Activated CD4-positive, alpha-beta T cell treated with anti-CD3 and anti-CD28 coated beads, Interleukin-2, amount 50 U/mL, for 16 hours (primary cell): ENCODE measurements around the gene C1QC.
"Not testable (repeated sequence)": the region's sequence is repeated elsewhere in the genome, so short reads cannot be mapped to it uniquely, and the experiment has no call there.

Source experiments
- DNase-seq: peaks from one replicate; pipeline ENCODE4 v3.0.0-alpha.2; 2020

C1QC gene

DNA sequence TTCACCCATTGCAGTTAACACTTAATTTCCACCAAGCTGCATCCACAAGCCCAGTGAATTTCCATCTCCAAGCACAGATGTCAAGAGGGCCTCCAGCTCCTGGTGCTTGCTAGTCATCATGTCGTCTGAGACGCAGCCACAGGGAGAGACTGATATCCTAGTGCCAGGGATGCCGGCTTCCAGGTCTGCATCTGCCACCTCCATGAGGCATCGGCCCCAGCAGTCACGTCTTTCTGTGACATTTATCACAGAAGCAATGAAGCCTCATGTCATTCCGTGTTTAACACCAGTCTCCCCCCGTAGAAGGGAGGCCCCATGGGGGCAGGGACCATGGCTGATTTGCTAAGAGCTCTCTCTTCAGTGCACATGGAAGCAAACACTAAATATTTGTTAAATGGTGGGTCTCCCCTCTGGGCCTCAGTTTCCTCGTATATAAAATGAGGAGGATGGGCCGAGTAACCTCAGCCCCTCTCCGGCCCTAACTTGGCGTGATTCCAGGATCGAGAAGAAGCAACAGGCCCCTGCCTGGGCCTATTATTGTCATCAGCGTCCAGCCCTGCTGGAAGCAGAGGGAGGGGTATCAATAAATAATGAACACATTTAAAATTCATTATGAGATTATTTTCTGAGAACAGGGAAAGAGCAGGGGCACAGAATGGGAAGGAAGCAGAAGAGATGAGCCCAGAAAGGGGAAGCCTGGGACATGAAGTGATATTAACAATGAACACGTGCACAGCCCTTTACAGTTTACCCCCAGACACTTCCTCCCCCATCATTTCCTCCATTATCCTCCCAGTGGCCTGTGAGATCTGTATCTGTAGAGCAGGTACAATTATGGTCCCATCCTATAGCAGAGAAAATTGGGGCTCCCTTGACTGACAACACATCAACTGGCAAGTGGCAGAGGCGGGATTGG is 8.8 kb downstream of the C1QC start:
- no peak for DNase-seq

DNA sequence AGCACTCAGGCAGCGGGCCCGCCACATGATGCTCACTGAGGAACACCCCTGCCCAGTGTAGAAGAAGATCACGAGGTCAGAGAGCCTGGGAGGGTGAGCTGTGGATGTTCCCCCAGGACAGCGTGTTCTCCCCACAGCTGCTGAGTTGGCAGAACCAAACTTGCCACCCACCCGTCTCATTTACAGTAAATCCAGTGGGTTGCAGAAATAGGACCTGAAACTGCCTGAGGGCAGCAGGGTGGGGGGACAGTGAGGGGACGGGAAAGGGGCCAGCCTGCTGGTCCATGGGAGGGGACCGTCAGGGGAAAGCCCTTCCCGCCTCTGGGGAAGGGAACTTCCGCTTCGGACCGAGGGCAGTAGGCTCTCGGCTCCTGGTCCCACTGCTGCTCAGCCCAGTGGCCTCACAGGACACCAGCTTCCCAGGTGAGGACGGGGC is 9.5 kb downstream of the C1QC start, which contains the start of gene C1QB:
Gene C1QB, plus strand, starts transcription at position 356 of the 436 bp plus-strand sequence. CDS start 6,227 bp downstream, outside the sequence.
- no peak for DNase-seq

DNA sequence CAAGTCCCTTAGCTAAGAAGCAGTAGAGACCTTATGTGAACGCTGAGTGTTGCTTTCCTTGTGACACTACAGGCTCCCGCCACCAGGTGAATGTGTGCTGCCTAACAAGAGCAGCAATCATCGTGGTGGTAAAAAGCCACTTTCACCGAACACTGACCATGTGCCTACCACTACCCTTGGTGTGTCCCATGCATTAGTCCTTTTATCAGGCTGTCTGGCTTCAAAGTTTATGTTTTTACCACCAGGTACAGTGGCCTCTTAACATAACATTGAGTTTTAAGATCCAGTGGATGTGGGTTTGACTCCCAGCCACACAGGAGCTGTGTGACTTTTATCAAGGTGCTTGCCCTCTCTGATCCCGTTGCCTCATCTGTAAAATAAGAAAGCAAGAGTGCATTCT is 11.3 kb downstream of the C1QC start:
- DNase-seq: no peak

- no peak for DNase-seq
These were observed 15.1 kb downstream of the C1QC start for GRCh38 chr1:22658385-22659163.

- no peak for DNase-seq
These were observed 17.3 kb downstream of the C1QC start for GRCh38 chr1:22660716-22661241.

DNA sequence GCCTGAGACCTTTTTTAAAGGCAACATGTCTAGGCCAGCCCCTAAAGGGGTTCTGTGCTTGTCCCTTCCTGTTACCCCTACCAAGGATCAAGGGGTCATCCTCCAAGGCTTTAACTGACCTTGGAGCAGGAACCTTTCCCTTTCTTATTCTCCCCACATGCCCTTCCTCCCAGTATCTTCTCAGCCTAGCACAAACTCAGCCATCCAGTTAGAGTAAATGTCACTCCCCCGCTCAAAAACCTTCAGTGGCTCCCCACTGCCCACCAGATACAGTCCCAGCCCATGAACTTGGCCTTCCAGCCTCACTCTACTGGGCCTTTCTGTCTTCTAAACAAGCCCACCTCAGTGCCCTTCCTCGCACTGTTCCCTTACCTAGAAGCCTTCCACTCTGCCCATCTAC is 18.4 kb downstream of the C1QC start:
- DNase-seq: no peak

GRCh38 chr1:22662318-22662717 is 18.9 kb downstream of the C1QC start:
- DNase-seq: peak; percentile 25

DNA sequence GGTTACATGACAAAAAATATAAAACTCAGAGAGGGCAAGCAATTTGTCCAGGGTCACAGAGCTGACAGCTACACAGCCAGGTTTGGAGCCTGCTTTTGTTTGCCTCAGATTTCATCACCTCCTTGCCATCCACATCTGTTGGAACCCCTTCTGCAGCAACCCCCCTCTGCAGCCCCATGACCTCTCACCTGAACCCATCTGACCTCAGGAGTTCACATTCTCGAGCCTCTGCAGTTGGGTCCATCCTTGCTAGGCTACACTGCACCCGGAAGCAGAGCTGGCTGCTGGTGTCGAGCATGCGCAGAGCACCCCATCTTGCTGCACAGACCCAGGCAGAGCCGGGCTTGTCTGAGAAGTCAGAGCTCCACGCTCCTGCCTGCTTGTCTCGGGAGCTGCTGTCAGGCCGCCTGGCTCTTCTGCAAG is 19.6 kb downstream of the C1QC start:
- no peak for DNase-seq

- no peak for DNase-seq
These were observed 22.3 kb downstream of the C1QC start for GRCh38 chr1:22665752-22666151.

- no peak for DNase-seq
These were observed 23.0 kb downstream of the C1QC start for GRCh38 chr1:22666412-22666811.

DNA sequence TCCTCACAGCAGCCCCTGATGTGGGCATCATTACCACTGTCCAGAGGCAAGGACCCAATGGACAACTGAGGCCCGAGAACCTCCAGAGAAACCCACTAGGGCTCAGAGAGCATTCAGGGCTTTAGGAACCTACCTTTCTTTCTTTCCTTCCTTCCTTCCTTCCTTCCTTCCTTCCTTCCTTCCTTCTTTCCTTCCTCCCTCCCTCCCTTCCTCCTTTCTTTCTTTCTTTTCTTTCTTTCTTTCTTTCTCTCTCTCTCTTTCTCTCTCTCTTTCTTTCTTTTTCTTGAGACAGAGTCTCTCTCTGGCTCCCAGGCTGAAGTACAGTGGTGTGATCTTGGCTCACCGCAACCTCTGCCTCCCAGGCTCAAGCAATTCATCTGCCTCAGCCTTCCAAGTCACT is 25.4 kb downstream of the C1QC start:
- DNase-seq: not testable (repeated sequence)

GRCh38 chr1:22670352-22670975 is 27.0 kb downstream of the C1QC start:
- no peak for DNase-seq

DNA sequence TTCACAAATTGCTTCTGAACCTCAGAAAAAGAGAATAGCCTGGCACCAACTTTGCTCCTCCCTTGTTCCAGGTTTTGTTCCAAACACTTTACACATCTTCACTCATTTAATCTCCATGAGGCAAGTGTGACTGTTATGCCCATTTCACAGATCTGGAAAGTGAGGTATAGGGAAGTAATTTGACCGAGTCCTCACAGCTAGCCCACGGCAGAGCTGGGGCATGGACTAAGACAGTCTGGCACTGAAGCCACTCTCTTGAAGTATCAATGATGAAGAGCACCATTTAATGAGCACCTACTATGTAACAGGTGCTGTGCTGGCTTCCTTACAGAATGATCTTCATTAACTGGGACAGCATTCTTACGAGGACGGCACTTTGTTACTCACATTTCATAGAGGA is 28.6 kb downstream of the C1QC start:
- no peak for DNase-seq

DNA sequence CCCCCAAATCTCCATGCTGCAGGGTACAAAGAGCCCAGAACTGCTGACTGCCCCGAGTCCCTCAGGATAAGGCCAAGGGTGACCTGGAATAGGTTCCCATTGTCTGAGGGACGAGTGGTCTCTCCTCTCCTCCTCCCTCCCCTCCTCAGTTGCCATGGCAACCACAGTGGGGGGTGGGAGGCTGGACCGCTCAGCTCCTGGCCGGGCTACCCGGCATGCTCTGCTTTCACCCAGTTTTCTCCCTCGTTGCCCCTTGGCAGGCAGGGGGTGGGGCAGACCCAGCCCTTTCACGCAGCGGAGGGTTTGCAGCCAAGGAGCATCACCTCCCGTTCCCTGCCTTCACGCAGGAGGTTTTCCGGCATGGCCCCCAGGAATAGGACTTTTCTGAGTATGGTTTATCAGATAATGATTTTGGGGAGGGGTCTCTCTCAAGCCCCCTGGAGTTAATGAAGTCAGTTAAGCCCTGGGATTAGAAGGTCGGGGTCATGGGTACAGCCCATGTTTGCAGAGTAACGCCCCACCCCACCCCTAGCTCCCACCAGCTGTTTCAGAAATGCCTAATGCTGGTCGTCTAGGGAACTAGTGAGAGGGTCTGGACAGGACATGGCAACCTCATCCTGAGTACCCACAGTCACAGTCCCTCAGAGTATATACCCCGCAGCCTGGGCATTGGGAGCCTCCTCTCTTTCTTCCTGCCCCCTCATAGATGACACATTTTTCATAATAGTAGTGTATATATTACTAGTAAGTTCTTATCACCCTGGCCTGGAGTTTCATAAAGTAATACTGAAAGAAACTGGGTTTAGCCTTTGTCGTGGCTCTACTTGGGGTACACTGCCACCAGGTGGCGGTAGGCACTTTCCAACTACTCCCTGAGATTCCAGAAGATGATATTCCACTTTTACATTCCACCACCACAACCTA is 30.3 kb downstream of the C1QC start:
- DNase-seq: peak; percentile 59

GRCh38 chr1:22674410-22674749 is 30.9 kb downstream of the C1QC start:
- DNase-seq: no peak

DNA sequence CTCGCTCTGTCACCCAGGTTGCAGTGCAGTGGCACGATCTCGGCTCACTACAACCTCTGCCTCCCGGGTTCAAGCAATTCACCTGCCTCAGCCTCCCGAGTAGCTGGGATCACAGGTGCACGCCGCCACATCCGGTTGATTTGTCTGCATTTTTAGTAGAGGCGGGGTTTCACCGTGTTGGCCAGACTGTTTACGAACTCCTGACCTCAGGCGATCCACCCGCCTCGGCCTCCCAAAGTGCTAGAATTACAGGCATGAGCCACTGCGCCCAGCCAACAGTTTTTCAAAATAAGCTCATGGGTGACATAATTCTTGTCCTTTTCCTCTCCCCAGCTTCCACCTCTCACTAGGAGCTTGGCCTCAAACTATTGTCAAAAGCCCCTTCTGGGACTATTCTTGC is 32.7 kb downstream of the C1QC start:
- DNase-seq: not testable (repeated sequence)

DNA sequence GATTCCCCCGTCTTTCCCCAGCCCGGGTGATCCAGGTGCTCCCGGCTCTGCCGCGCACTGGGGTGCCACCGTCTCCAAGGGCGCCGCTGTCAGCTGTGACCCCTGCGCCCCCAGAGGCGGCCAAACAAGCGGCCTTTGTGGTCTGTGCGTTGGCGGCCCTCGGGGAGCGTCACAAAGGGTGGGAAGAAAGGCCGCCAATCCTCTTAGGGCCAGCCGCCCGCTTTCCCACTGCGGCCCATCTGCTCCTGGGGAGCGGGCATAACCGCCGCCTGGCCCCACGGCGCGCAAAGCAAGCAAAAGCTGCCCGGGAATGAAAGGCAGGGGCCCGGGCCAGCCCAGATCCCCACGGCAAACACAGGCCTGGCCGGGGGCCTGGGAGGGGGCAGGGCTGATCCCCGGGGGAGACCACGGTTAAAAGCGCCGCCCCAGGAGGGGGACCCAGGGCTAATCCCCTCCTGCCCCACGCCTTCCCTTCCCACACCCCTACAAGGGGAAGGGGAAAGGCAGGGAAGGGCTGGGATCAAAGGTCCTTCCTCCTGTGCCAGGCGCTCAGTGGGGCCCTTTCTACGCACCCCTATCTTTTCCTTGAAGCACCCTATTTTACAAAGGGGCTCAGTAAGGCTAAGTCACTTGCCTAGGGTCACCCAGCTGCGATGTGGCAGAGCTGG is 33.6 kb downstream of the C1QC start:
- no peak for DNase-seq

- DNase-seq: no peak
These were observed 34.8 kb downstream of the C1QC start for GRCh38 chr1:22677931-22678896.

- DNase-seq: no peak
These were observed 37.3 kb downstream of the C1QC start for GRCh38 chr1:22680726-22681125.
